Activated CD4-positive, alpha-beta memory T cell treated with anti-CD3 and anti-CD28 coated beads, Interleukin-2, amount 10 ng/mL, durations not matched to agents 7 days and 5 days (primary cell): ENCODE measurements around the gene NCOA3. TPM values are rescaled to one million over a fixed set of nuclear protein-coding genes. Genes with fewer than 3 reads are reported as not detected.

Source experiments
- CTCF ChIA-PET: fragments of 350-600 bp; sonication (Branson Sonifier 250); formaldehyde crosslinking; loops from one replicate; lab custom pipeline; 2021; ENCODE audit warnings: antibody characterized with exemption, inconsistent platforms; lab: Charles Lee
- POLR2A ChIA-PET: fragments of 350-600 bp; sonication (Branson Sonifier 250); formaldehyde crosslinking; loops from one replicate; lab custom pipeline; 2021; ENCODE audit warnings: antibody characterized with exemption; lab: Charles Lee
- DNase-seq: peaks from one replicate; pipeline ENCODE4 v3.0.0-alpha.2; 2020
- H3K27ac Mint-ChIP-seq: one replicate; pipeline ENCODE4 v1.8.0; 2021; ENCODE audit warnings: mild to moderate bottlenecking, mixed read lengths
- H3K27me3 Mint-ChIP-seq: one replicate; pipeline ENCODE4 v1.8.0; 2021; ENCODE audit warnings: mixed read lengths
- H3K36me3 Mint-ChIP-seq: one replicate; pipeline ENCODE4 v1.8.0; 2021; ENCODE audit warnings: low read depth, mixed read lengths
- H3K4me1 Mint-ChIP-seq: one replicate; pipeline ENCODE4 v1.8.0; 2021; ENCODE audit warnings: mixed read lengths
- H3K4me3 Mint-ChIP-seq: one replicate; pipeline ENCODE4 v1.8.0; 2021; ENCODE audit warnings: mild to moderate bottlenecking, mixed read lengths
- H3K9me3 Mint-ChIP-seq: one replicate; pipeline ENCODE4 v1.8.0; 2021; ENCODE audit warnings: mixed read lengths
- total RNA-seq, 2 experiments: library from RNA; stranded (reverse); gene quantifications; one replicate each; pipeline ENCODE4 v1.2.3, GENCODE V29; 2021

NCOA3 gene
- total RNA-seq, 2 experiments from 2014 or later: 81.0 to 83.1 TPM

DNA sequence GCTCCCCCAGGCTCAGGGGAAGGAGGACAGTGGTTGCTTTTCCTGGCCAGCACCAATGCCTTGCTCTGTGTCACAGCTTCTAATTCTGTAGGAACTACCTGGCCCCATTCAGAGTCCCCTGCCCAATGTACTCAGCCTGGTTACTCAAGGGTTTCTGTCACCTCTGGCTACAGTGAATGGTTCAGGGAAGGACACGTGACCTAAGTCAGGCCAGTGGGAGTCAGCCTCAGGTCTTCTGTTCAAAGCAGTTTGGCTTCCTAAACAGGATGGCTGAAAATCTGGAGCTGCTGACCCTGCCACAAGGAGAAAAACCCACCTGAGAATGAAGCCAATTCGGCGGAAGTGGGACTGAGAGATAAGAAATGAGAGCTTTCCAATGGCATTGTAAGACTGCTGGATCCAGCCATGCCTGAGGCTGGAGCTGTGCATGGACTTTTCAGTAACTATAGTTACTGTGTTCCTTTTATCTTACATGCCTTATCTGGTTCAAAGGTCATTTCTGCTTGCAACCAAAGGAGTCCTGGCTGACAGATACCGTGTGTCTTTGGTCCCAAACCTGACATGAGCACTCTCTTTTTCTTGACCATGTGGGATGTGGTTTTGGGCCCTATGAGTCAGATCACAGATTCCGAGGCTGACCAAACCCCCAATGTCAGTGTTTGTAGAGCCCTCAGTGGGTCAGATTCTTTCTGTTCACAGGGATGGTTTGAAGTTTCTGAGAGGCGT is 179.3 kb downstream of the NCOA3 start:
- POLR2A ChIA-PET: no interaction called here
- CTCF ChIA-PET: interaction anchor here (1.4 kb wide), 1 partner anchor 940 kb away, joined by 3 read pairs; no protein-coding TSS in a partner anchor

GRCh38 chr20:47682028-47682783 is 180.5 kb downstream of the NCOA3 start:
- Mint-ChIP-seq H3K4me3 (no peak overlapping the region), H3K27ac (no peak overlapping the region), H3K9me3 (no peaks in the 10 kb centered on the region), H3K27me3 (no peaks in the 10 kb centered on the region), H3K4me1 (no peaks in the 10 kb centered on the region), H3K36me3 (no peaks in the 10 kb centered on the region)
- ChIA-PET POLR2A (no interaction called here), CTCF (no interaction called here)
- no peak for DNase-seq

More for the DNA sequence above, 179.3 kb downstream of the NCOA3 start:
- H3K27me3 Mint-ChIP-seq: no peaks in the 10 kb centered on the region
- H3K4me1 Mint-ChIP-seq: no peaks in the 10 kb centered on the region
- H3K4me3 Mint-ChIP-seq: no peak overlapping the region
- H3K9me3 Mint-ChIP-seq: no peaks in the 10 kb centered on the region
- no peaks in the 10 kb centered on the region for H3K36me3 Mint-ChIP-seq
- no peak for DNase-seq
- H3K27ac Mint-ChIP-seq: no peak overlapping the region

GRCh38 chr20:47682916-47683315 is 181.2 kb downstream of the NCOA3 start:
- no peaks in the 10 kb centered on the region for H3K4me1 Mint-ChIP-seq
- no peaks in the 10 kb centered on the region for H3K9me3 Mint-ChIP-seq
- no peak overlapping the region for H3K4me3 Mint-ChIP-seq
- no peak overlapping the region for H3K27ac Mint-ChIP-seq
- peaks cover 2% of the 10 kb centered on the region for H3K27me3 Mint-ChIP-seq
- no peaks in the 10 kb centered on the region for H3K36me3 Mint-ChIP-seq
- POLR2A ChIA-PET: no interaction called here
- CTCF ChIA-PET: no interaction called here
- DNase-seq: no peak

DNA sequence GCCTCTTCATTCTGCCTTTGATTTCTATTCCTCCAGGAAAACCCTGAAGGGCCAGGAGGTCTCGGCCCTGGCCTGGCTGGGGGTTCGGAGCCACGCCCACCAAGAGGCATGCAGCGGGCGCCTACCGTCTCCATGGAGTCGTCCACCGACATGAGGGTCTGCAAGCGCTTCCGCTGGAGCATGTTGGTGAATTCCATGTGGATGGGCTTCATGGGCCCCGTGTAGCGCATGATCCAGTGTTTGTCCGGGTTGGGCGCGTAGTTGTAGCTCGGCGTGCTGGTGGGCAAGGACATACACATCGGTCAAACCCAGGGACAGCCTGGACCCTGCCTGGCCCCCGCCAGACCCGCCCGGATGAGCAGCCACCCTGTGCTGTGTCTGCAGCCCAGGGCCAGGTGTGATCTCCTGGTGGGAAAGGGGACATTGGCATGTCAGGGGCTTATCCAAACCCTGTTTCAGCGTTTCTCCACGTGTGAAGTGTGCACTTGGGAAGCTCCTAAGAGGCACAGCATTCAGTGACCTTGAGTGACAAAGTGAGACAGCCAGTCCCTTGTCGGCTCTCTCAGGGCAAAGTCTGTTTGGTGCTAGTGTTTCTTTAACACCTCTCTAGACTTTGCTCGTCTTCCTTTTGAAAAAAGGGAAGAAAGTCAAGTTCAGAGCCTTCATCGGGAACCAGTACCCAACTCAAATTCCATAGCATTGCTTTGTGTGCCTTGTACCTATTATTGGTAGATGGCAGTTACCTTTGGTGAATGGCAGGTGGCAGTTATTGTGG is 182.8 kb downstream of the NCOA3 start:
- H3K36me3 Mint-ChIP-seq: no peaks in the 10 kb centered on the region
- H3K4me3 Mint-ChIP-seq: no peak overlapping the region
- no peak overlapping the region for H3K27ac Mint-ChIP-seq
- ChIA-PET POLR2A (no interaction called here), CTCF (no interaction called here)
- no peaks in the 10 kb centered on the region for H3K4me1 Mint-ChIP-seq
- DNase-seq: no peak
- H3K9me3 Mint-ChIP-seq: no peaks in the 10 kb centered on the region
- H3K27me3 Mint-ChIP-seq: peaks cover 2% of the 10 kb centered on the region

- H3K4me3 Mint-ChIP-seq: no peak overlapping the region
- H3K27me3 Mint-ChIP-seq: peaks cover 2% of the 10 kb centered on the region
- no peak overlapping the region for H3K27ac Mint-ChIP-seq
- no peak for DNase-seq
- ChIA-PET POLR2A (no interaction called here), CTCF (interaction anchor here (1.6 kb wide), 1 partner anchor 9 kb away, joined by 4 read pairs; no protein-coding TSS in a partner anchor)
- H3K4me1 Mint-ChIP-seq: no peaks in the 10 kb centered on the region
- H3K9me3 Mint-ChIP-seq: no peaks in the 10 kb centered on the region
- no peaks in the 10 kb centered on the region for H3K36me3 Mint-ChIP-seq
Observed at GRCh38 chr20:47686545-47686944, 184.9 kb downstream of the NCOA3 start.

DNA sequence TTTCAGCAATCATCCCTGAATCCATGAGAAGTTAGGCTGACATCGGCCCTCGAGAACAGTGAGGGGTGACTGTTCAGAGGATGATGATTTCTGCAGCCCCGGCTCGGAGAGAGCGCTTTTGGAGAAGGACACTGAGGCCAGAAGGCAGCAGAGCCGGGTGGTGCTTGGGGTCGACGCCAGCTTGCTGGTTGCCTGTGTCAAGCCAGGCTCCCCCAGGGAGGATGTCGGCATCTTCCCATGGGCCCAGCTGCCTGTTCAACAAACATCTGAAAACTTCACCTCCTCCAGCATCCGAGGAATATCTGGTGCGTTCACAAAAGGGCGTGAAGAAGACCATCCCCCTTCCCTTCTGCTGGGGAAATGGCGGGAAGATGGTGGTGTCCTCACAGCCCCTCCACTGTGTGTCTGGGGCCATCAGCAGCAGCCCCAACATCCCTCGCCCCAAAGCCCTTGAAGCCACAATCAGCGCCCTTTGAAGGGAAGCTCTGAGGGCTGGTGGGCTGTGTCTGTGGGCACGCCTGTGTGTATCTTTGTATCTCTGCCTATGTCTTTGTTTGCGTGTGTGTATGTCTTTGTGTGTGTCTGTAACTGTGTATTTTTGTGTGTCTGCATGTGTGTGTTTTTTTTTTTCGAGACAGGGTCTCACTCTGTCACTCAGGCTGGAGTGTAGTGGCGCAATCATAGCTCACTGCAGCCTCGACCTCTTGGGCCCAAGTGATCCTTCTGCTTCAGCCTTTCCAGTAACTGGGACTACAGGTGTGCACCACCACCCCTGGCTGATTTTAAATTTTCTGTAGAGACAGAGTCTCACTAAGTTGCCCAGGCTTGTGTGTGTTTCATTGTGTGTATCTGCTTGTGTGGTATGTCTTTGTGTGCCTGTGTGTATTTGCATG is 185.7 kb downstream of the NCOA3 start:
- CTCF ChIA-PET: interaction anchor here (1.6 kb wide), 1 partner anchor 9 kb away, joined by 4 read pairs; no protein-coding TSS in a partner anchor
- H3K36me3 Mint-ChIP-seq: no peaks in the 10 kb centered on the region
- no peaks in the 10 kb centered on the region for H3K9me3 Mint-ChIP-seq
- no peaks in the 10 kb centered on the region for H3K4me1 Mint-ChIP-seq
- peaks cover 2% of the 10 kb centered on the region for H3K27me3 Mint-ChIP-seq
- H3K4me3 Mint-ChIP-seq: no peak overlapping the region
- POLR2A ChIA-PET: no interaction called here
- H3K27ac Mint-ChIP-seq: no peak overlapping the region
- DNase-seq: no peak

DNA sequence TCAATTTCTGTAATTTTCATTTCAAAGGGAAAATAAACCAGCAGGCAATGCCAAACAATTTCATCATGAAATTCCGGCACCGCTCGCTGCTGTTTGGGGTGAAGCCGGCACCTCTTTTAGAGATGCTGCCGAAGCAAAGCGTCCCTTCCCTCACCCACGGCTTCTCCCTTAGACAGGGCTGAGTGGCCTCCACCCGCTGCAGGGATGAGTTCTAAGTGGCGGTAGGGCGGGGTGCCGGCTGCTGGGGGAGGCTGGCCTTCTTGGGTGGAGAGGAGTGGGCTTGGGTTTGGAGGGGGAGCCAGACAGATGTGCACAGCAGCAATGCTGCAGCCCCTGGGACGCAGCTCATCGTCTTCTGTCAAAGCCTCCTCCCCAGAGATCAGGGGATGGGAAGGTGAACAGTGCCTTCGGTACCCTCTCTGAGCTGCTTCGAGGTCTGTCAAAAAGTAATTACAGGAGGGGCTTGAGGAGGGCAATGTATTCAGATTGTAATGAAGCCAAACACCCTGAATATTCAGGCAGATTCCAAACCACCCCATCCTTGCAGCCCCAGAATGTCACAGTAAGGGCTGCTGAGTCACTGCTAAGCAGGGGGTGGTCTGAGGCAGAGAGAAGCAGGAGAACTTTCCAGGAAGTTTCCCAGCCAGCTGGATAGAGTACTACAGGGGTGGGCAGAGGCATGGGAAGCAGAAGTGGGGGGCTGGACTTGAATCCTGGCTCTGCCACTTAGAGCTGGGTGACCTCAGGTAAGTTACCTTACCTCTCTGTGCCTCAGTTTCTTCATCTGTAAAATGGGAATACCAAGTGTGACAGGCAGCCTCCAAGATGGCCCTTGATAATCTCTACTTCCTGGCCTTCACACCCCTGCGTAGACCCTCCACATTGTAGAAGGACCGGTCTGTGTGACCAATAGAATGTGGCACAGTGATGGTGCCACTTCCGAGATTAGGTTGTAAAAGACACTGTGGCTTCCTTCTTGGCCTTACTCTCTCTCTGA is 187.0 kb downstream of the NCOA3 start:
- Mint-ChIP-seq H3K4me3 (no peak overlapping the region), H3K9me3 (no peaks in the 10 kb centered on the region), H3K27ac (no peak overlapping the region), H3K27me3 (peaks cover 2% of the 10 kb centered on the region), H3K4me1 (no peaks in the 10 kb centered on the region), H3K36me3 (no peaks in the 10 kb centered on the region)
- no peak for DNase-seq
- POLR2A ChIA-PET: no interaction called here
- CTCF ChIA-PET: no interaction called here

- no peaks in the 10 kb centered on the region for H3K36me3 Mint-ChIP-seq
- POLR2A ChIA-PET: no interaction called here
- no peaks in the 10 kb centered on the region for H3K9me3 Mint-ChIP-seq
- peaks cover 1% of the 10 kb centered on the region for H3K4me1 Mint-ChIP-seq
- no peak for DNase-seq
- H3K27me3 Mint-ChIP-seq: peaks cover 2% of the 10 kb centered on the region
- CTCF ChIA-PET: interaction anchor here (1.3 kb wide), 1 partner anchor 12 kb away, joined by 5 read pairs; no protein-coding TSS in a partner anchor
- no peak overlapping the region for H3K4me3 Mint-ChIP-seq
- no peak overlapping the region for H3K27ac Mint-ChIP-seq
Observed at GRCh38 chr20:47689731-47690130, 188.0 kb downstream of the NCOA3 start.

DNA sequence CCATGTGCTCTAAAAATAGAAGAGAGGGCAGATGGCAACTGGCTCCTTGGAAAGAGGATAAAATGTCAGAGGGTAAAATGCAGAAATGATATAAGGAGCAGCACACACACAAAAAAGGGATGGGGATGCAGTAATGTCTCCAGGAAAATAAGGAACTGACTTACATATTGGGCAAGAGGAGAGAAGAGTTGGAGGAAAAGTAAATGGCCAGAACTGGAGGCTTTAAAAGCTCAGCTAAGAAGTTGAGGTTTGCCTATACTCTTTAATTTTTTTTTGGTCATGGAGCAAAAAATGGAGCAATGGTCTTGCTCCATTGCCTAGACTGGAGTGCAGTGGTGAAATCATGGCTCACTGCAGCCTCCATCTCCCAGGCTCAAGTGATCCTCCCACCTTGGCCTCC is 189.9 kb downstream of the NCOA3 start:
- H3K4me1 Mint-ChIP-seq: peaks cover 14% of the 10 kb centered on the region
- H3K9me3 Mint-ChIP-seq: no peaks in the 10 kb centered on the region
- H3K27me3 Mint-ChIP-seq: peaks cover 2% of the 10 kb centered on the region
- CTCF ChIA-PET: interaction anchor here (0.7 to 1.1 kb wide), 2 partner anchors 28 to 929 kb away, joined by 3 to 4 read pairs; no protein-coding TSS in a partner anchor
- H3K27ac Mint-ChIP-seq: no peak overlapping the region
- DNase-seq: no peak
- POLR2A ChIA-PET: no interaction called here
- H3K4me3 Mint-ChIP-seq: no peak overlapping the region
- H3K36me3 Mint-ChIP-seq: no peaks in the 10 kb centered on the region

GRCh38 chr20:47694021-47694818 is 192.5 kb downstream of the NCOA3 start:
- H3K9me3 Mint-ChIP-seq: no peaks in the 10 kb centered on the region
- POLR2A ChIA-PET: interaction anchor here (1.0 kb wide), 1 partner anchor 34 kb away, joined by 4 read pairs; no protein-coding TSS in a partner anchor

DNA sequence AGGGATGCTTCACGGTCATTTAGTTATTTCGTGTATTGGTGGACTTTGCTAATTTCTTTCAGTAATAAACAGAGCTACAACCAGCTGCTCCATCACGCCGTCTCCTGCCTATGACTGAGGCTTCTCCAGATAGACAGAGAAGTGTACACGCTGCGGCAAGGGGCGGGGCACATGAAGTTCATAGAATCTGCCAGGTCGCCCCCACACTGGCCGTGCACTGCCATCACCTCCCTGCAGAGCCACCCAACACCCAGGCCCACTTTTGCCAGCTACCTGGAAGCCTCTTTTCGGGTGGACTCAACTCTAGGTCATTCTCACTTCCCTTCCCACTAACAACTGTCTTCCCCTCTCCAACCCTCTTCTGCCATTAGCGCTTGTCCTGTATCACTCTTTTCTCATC is 195.2 kb downstream of the NCOA3 start:
- H3K36me3 Mint-ChIP-seq: no peaks in the 10 kb centered on the region
- ChIA-PET CTCF (no interaction called here), POLR2A (no interaction called here)
- H3K9me3 Mint-ChIP-seq: no peaks in the 10 kb centered on the region
- no peak overlapping the region for H3K27ac Mint-ChIP-seq
- H3K4me3 Mint-ChIP-seq: no peak overlapping the region
- no peak for DNase-seq
- H3K4me1 Mint-ChIP-seq: peaks cover 14% of the 10 kb centered on the region
- H3K27me3 Mint-ChIP-seq: no peaks in the 10 kb centered on the region

More at GRCh38 chr20:47694021-47694818, 192.5 kb downstream of the NCOA3 start:
- CTCF ChIA-PET: interaction anchor here (0.6 to 1.4 kb wide), 4 partner anchors 16 to 75 kb away, joined by 3 to 6 read pairs (median 4); no protein-coding TSS in a partner anchor
- no peak for DNase-seq
- Mint-ChIP-seq H3K27ac (no peak overlapping the region), H3K4me3 (no peak overlapping the region), H3K36me3 (no peaks in the 10 kb centered on the region), H3K4me1 (peaks cover 14% of the 10 kb centered on the region), H3K27me3 (no peaks in the 10 kb centered on the region)
